Liver (tissue), 9 donors: ENCODE results near the gene TMEM135. TPM values are rescaled to one million over a fixed set of nuclear protein-coding genes. Genes with fewer than 3 reads are reported as not detected.

Experiments used
- DNase-seq: peaks from one replicate; pipeline ENCODE4 v3.0.0-alpha.2; 2017; ENCODE audit warnings: low spot score
- H3K27ac ChIP-seq, 2 donors: one replicate each; pipeline ENCODE4 v1.7.0; 2013; ENCODE audit warnings: inconsistent platforms in 2 of 2, low read length in 2 of 2, control low read depth in 1 of 2, low read depth in 1 of 2, mild to moderate bottlenecking in 1 of 2
- H3K27me3 ChIP-seq, 4 donors: one replicate each; pipeline versions ENCODE4 v1.6.1 to v1.7.0; 2013; ENCODE audit warnings: low read length in 3 of 4, inconsistent platforms in 1 of 4, mild to moderate bottlenecking in 1 of 4, moderate library complexity in 1 of 4; ENCODE audit not compliant: control insufficient read depth in 4 of 4, insufficient read depth in 4 of 4
- H3K36me3 ChIP-seq, 4 donors: one replicate each; pipeline versions ENCODE4 v1.6.1 to v1.7.0; 2013; ENCODE audit warnings: low read length in 3 of 4, mild to moderate bottlenecking in 3 of 4, low read depth in 1 of 4, moderate library complexity in 1 of 4; ENCODE audit not compliant: control insufficient read depth in 4 of 4, insufficient read depth in 3 of 4
- H3K4me1 ChIP-seq, 4 donors: one replicate each; pipeline versions ENCODE4 v1.6.1 to v1.7.0; 2013; ENCODE audit warnings: low read length in 3 of 4, mild to moderate bottlenecking in 3 of 4, moderate library complexity in 1 of 4; ENCODE audit not compliant: control insufficient read depth in 4 of 4, insufficient read depth in 4 of 4
- H3K4me3 ChIP-seq, 3 donors: one replicate each; pipeline versions ENCODE4 v1.6.1 to v1.7.0; 2013; ENCODE audit warnings: low read length in 3 of 3, control low read depth in 1 of 3, low read depth in 1 of 3, mild to moderate bottlenecking in 1 of 3
- H3K9ac ChIP-seq, 2 donors: one replicate each; pipeline ENCODE4 v1.7.0; 2013; ENCODE audit warnings: low read length in 2 of 2, mild to moderate bottlenecking in 2 of 2, moderate library complexity in 2 of 2, control low read depth in 1 of 2, low read depth in 1 of 2
- H3K9me3 ChIP-seq, 4 donors: one replicate each; pipeline versions ENCODE4 v1.6.1 to v1.7.0; 2013; ENCODE audit warnings: low read length in 3 of 4; ENCODE audit not compliant: control insufficient read depth in 4 of 4
- EGR1 ChIP-seq, 2 donors: IDR thresholded peaks; 2 replicates each; pipeline ENCODE4 v1.6.1; 2016 to 2018; ENCODE audit warnings: antibody characterized with exemption in 2 of 2, low read depth in 2 of 2
- FOXA1 ChIP-seq: IDR thresholded peaks from 2 replicates; pipeline ENCODE4 v1.6.1; 2016; ENCODE audit warnings: antibody characterized with exemption
- FOXA2 ChIP-seq: IDR thresholded peaks from 2 replicates; pipeline ENCODE4 v1.6.1; 2016; ENCODE audit warnings: antibody characterized with exemption
- GABPA ChIP-seq, 2 donors: IDR thresholded peaks in 1 of 2; conservative IDR thresholded peaks in 1 of 2; 2 replicates each; pipeline ENCODE4 v1.6.1; 2016; ENCODE audit warnings: antibody characterized with exemption in 2 of 2, mild to moderate bottlenecking in 1 of 2, moderate library complexity in 1 of 2
- HNF4A ChIP-seq, 2 donors: conservative IDR thresholded peaks; 2 replicates each; pipeline ENCODE4 v1.6.1; 2016; ENCODE audit warnings: antibody characterized with exemption in 2 of 2, mild to moderate bottlenecking in 2 of 2
- HNF4G ChIP-seq: IDR thresholded peaks from 2 replicates; pipeline ENCODE4 v1.6.1; 2016; ENCODE audit warnings: antibody characterized with exemption
- JUND ChIP-seq, 2 donors: IDR thresholded peaks; 2 replicates each; pipeline ENCODE4 v1.6.1; 2016; ENCODE audit warnings: antibody characterized with exemption in 2 of 2
- NR2F2 ChIP-seq: IDR thresholded peaks from 2 replicates; pipeline ENCODE4 v1.6.1; 2016; ENCODE audit warnings: antibody characterized with exemption
- RAD21 ChIP-seq, 2 donors: IDR thresholded peaks; 2 replicates each; pipeline ENCODE4 v1.6.1; 2016; ENCODE audit warnings: antibody characterized with exemption in 2 of 2, mild to moderate bottlenecking in 2 of 2
- RXRA ChIP-seq, 2 donors: IDR thresholded peaks; 2 replicates each; pipeline ENCODE4 v1.6.1; 2017 to 2018; ENCODE audit warnings: antibody characterized with exemption in 2 of 2, mild to moderate bottlenecking in 1 of 2
- SP1 ChIP-seq: IDR thresholded peaks from 2 replicates; pipeline ENCODE4 v1.6.1; 2018; ENCODE audit warnings: antibody characterized with exemption, mild to moderate bottlenecking
- TAF1 ChIP-seq: conservative IDR thresholded peaks from 2 replicates; pipeline ENCODE4 v1.6.1; 2016; ENCODE audit warnings: antibody characterized with exemption, mild to moderate bottlenecking
- YY1 ChIP-seq: IDR thresholded peaks from 2 replicates; pipeline ENCODE4 v1.6.1; 2016; ENCODE audit warnings: antibody characterized with exemption, mild to moderate bottlenecking
- polyA plus RNA-seq, 2 donors: library from polyadenylated mRNA; stranded (reverse) in 1 of 2; unstranded in 1 of 2; fragments of 200-250 nt in 1 of 2; fragments of >200 nt in 1 of 2; fragmentation: Nextera tagmentation in 1 of 2; extraction: Ambion mirVana in 1 of 2; gene quantifications; one replicate each; pipeline versions ENCODE4 v1.2.1 to v1.2.3, GENCODE V29; 2013 to 2015
- total RNA-seq, 2 donors: library from RNA; depleted of rRNA; stranded (reverse); fragments of >200 nt; gene quantifications; one replicate each; pipeline ENCODE4 v1.2.3, GENCODE V29; 2014
- TF ChIP-seq, protein P1 (sequence below): IDR thresholded peaks from 2 replicates; pipeline ENCODE4 v1.6.1; 2016; ENCODE audit warnings: antibody characterized with exemption
- TF ChIP-seq, protein P2 (sequence below): IDR thresholded peaks from 2 replicates; pipeline ENCODE4 v1.6.1; 2016; ENCODE audit warnings: antibody characterized with exemption
- TF ChIP-seq, protein P3 (sequence below): IDR thresholded peaks from 2 replicates; pipeline ENCODE4 v1.6.1; 2016; ENCODE audit warnings: antibody characterized with exemption, mild to moderate bottlenecking
- TF ChIP-seq, protein P4 (sequence below): fragments of 150-350 bp; IDR thresholded peaks from 2 replicates; pipeline ENCODE4 v1.5.1; 2017; ENCODE audit warnings: improper control_type of control experiment, low read depth, low read length; ENCODE audit not compliant: missing input control
- TF ChIP-seq, protein P5 (sequence below): IDR thresholded peaks from 2 replicates; pipeline ENCODE4 v1.6.1; 2016; ENCODE audit warnings: antibody characterized with exemption
- donor health status: healthy.
- donor health status: healthy.
- donor health status: healthy.
- donor health status: healthy.
- donor health status: healthy.

TMEM135 gene
- total and polyA plus RNA-seq, 4 donors = 10.0 to 38.9 (median 23.5) TPM

DNA sequence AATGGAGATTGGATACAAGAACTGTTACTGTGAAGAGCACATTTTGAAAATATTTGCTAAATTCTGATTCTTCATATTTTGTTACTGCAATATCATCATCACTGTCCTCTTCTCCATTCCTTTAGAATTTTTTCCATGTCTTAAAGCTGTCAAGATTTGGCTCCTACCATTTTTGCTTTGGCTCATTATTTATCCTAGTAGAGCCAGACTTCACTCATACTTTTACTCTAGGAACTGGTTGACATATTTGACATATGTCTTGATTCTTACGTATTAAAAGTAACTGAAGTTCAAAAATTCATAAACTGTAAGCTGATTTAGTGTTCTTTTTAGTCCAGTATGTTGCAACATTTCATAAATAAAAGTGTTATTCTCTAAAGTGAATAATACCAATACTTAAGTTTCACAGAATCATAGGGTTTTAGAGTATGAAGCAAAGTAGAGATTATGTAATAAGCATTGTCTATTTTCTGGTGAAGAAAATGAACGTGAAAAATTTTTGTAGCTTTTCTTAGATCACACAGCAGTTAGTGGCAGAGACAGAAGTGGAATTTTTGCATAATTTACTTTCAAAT lies 225.6 kb downstream of the TMEM135 start (continued):
- TF ChIP-seq, protein P1, sequence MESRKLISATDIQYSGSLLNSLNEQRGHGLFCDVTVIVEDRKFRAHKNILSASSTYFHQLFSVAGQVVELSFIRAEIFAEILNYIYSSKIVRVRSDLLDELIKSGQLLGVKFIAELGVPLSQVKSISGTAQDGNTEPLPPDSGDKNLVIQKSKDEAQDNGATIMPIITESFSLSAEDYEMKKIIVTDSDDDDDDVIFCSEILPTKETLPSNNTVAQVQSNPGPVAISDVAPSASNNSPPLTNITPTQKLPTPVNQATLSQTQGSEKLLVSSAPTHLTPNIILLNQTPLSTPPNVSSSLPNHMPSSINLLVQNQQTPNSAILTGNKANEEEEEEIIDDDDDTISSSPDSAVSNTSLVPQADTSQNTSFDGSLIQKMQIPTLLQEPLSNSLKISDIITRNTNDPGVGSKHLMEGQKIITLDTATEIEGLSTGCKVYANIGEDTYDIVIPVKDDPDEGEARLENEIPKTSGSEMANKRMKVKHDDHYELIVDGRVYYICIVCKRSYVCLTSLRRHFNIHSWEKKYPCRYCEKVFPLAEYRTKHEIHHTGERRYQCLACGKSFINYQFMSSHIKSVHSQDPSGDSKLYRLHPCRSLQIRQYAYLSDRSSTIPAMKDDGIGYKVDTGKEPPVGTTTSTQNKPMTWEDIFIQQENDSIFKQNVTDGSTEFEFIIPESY = no peak
- no peak for TF ChIP-seq TAF1
- TF ChIP-seq, protein P2, sequence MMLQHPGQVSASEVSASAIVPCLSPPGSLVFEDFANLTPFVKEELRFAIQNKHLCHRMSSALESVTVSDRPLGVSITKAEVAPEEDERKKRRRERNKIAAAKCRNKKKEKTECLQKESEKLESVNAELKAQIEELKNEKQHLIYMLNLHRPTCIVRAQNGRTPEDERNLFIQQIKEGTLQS = no peak
- TF ChIP-seq HNF4A (conservative IDR thresholded peaks at IDR 0.05) = no peak
- no peak for TF ChIP-seq NR2F2
- TF ChIP-seq YY1 = no peak
- no peak for TF ChIP-seq FOXA1
- no peak for TF ChIP-seq HNF4G

DNA sequence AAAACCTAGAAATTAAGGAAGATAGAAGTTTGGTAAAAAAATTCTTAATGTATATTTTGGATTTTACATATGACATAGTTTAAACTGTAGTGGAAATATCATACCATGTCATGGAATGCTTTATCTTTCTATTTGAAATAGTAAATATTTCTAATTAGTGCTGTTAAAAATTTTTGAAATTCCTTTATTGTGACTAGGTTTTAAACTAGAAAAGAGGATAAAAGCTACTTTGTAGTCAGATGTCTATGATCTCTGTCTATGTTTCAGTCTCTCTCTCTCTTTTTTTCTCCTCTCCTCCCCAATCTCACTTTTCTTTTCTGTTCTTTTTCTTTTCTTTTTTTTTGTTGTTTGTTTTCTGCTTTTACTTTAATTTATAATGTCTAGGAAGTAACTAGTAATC lies 226.2 kb downstream of the TMEM135 start:
- Histone ChIP-seq H3K9me3 (no peaks in the 10 kb centered on the region), H3K9ac (no peak overlapping the region), H3K27ac (no peak overlapping the region), H3K36me3 (no peaks in the 10 kb centered on the region), H3K4me1 (no peaks in the 10 kb centered on the region), H3K4me3 (no peak overlapping the region), H3K27me3 (no peaks in the 10 kb centered on the region)
- DNase-seq = no peak
- TF ChIP-seq TAF1 (no peak), GABPA (IDR thresholded peaks at IDR 0.05 in 1 of 2, conservative IDR thresholded peaks at IDR 0.05 in 1 of 2) (no peak), NR2F2 (no peak), EGR1 (IDR thresholded peaks at IDR 0.05; ENCODE audit: low read depth in 2 of 2) (no peak), FOXA1 (no peak), HNF4G (no peak)
- TF ChIP-seq, protein P3, sequence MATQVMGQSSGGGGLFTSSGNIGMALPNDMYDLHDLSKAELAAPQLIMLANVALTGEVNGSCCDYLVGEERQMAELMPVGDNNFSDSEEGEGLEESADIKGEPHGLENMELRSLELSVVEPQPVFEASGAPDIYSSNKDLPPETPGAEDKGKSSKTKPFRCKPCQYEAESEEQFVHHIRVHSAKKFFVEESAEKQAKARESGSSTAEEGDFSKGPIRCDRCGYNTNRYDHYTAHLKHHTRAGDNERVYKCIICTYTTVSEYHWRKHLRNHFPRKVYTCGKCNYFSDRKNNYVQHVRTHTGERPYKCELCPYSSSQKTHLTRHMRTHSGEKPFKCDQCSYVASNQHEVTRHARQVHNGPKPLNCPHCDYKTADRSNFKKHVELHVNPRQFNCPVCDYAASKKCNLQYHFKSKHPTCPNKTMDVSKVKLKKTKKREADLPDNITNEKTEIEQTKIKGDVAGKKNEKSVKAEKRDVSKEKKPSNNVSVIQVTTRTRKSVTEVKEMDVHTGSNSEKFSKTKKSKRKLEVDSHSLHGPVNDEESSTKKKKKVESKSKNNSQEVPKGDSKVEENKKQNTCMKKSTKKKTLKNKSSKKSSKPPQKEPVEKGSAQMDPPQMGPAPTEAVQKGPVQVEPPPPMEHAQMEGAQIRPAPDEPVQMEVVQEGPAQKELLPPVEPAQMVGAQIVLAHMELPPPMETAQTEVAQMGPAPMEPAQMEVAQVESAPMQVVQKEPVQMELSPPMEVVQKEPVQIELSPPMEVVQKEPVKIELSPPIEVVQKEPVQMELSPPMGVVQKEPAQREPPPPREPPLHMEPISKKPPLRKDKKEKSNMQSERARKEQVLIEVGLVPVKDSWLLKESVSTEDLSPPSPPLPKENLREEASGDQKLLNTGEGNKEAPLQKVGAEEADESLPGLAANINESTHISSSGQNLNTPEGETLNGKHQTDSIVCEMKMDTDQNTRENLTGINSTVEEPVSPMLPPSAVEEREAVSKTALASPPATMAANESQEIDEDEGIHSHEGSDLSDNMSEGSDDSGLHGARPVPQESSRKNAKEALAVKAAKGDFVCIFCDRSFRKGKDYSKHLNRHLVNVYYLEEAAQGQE = no peak

DNA sequence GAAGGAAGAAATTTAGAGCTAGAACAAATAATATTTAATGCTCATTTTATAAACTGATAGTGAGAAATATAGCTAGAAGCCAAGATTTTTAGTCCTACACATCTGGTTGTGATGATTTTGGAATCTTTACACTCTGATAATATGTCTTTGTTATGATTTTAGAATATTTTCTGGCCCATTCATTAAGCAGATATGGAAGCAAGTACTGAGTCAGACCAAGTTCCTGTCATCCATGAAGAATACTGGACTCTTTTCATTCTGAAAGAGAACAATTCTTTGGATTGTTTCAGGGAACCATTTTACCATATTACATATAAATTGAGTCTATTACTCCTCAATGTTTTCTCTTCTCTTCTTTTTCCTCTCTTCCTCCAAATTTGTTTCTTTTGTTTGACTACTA lies 227.4 kb downstream of the TMEM135 start:
- Histone ChIP-seq H3K27me3 (no peaks in the 10 kb centered on the region), H3K4me3 (no peak overlapping the region), H3K9ac (no peak overlapping the region), H3K36me3 (no peaks in the 10 kb centered on the region), H3K9me3 (no peaks in the 10 kb centered on the region), H3K27ac (no peak overlapping the region), H3K4me1 (no peaks in the 10 kb centered on the region)
- no peak for DNase-seq
- TF ChIP-seq, protein P2 = no peak
- TF ChIP-seq, protein P3 = no peak
- TF ChIP-seq RXRA (IDR thresholded peaks at IDR 0.05) (no peak), JUND (IDR thresholded peaks at IDR 0.05) (no peak), HNF4A (conservative IDR thresholded peaks at IDR 0.05) (no peak), NR2F2 (no peak), FOXA1 (no peak), RAD21 (IDR thresholded peaks at IDR 0.05) (no peak), HNF4G (no peak), YY1 (no peak), EGR1 (IDR thresholded peaks at IDR 0.05; ENCODE audit: low read depth in 2 of 2) (no peak), SP1 (no peak), TAF1 (no peak), FOXA2 (no peak), GABPA (IDR thresholded peaks at IDR 0.05 in 1 of 2, conservative IDR thresholded peaks at IDR 0.05 in 1 of 2) (no peak)
- TF ChIP-seq, protein P4, sequence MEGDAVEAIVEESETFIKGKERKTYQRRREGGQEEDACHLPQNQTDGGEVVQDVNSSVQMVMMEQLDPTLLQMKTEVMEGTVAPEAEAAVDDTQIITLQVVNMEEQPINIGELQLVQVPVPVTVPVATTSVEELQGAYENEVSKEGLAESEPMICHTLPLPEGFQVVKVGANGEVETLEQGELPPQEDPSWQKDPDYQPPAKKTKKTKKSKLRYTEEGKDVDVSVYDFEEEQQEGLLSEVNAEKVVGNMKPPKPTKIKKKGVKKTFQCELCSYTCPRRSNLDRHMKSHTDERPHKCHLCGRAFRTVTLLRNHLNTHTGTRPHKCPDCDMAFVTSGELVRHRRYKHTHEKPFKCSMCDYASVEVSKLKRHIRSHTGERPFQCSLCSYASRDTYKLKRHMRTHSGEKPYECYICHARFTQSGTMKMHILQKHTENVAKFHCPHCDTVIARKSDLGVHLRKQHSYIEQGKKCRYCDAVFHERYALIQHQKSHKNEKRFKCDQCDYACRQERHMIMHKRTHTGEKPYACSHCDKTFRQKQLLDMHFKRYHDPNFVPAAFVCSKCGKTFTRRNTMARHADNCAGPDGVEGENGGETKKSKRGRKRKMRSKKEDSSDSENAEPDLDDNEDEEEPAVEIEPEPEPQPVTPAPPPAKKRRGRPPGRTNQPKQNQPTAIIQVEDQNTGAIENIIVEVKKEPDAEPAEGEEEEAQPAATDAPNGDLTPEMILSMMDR = no peak
- TF ChIP-seq, protein P5, sequence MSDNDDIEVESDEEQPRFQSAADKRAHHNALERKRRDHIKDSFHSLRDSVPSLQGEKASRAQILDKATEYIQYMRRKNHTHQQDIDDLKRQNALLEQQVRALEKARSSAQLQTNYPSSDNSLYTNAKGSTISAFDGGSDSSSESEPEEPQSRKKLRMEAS = no peak
